Measurements from ENCODE around the gene SERPINB6.

DNA sequence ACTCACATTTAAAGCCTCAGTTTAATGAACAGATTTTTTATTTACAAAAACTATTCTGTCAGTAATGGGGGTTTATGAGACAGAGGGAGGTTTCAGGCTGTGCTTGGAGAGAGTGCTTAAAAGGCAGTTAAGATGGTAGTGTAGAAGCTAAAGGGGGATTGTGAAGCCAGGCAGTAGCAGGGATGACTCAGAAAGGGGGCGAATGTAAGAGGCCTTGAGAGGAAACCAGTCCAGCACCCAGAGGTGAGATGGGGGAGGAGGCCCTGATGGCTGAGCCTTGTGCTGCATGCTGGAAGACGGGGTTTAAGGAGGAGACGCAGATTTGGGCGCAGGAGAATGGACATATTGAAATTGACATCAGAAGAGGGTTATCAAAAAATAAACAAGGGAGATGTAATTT, 61.6 kb downstream of the SERPINB6 start:
- TF ChIP-seq POLR2AphosphoS5 (IDR thresholded peaks at IDR 0.05; ENCODE audit: low read depth), result no peak
- TF ChIP-seq, protein P1, sequence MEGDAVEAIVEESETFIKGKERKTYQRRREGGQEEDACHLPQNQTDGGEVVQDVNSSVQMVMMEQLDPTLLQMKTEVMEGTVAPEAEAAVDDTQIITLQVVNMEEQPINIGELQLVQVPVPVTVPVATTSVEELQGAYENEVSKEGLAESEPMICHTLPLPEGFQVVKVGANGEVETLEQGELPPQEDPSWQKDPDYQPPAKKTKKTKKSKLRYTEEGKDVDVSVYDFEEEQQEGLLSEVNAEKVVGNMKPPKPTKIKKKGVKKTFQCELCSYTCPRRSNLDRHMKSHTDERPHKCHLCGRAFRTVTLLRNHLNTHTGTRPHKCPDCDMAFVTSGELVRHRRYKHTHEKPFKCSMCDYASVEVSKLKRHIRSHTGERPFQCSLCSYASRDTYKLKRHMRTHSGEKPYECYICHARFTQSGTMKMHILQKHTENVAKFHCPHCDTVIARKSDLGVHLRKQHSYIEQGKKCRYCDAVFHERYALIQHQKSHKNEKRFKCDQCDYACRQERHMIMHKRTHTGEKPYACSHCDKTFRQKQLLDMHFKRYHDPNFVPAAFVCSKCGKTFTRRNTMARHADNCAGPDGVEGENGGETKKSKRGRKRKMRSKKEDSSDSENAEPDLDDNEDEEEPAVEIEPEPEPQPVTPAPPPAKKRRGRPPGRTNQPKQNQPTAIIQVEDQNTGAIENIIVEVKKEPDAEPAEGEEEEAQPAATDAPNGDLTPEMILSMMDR (IDR thresholded peaks at IDR 0.05; ENCODE audit: insufficient read depth, low read length), result no peak
- TF ChIP-seq, protein P2, sequence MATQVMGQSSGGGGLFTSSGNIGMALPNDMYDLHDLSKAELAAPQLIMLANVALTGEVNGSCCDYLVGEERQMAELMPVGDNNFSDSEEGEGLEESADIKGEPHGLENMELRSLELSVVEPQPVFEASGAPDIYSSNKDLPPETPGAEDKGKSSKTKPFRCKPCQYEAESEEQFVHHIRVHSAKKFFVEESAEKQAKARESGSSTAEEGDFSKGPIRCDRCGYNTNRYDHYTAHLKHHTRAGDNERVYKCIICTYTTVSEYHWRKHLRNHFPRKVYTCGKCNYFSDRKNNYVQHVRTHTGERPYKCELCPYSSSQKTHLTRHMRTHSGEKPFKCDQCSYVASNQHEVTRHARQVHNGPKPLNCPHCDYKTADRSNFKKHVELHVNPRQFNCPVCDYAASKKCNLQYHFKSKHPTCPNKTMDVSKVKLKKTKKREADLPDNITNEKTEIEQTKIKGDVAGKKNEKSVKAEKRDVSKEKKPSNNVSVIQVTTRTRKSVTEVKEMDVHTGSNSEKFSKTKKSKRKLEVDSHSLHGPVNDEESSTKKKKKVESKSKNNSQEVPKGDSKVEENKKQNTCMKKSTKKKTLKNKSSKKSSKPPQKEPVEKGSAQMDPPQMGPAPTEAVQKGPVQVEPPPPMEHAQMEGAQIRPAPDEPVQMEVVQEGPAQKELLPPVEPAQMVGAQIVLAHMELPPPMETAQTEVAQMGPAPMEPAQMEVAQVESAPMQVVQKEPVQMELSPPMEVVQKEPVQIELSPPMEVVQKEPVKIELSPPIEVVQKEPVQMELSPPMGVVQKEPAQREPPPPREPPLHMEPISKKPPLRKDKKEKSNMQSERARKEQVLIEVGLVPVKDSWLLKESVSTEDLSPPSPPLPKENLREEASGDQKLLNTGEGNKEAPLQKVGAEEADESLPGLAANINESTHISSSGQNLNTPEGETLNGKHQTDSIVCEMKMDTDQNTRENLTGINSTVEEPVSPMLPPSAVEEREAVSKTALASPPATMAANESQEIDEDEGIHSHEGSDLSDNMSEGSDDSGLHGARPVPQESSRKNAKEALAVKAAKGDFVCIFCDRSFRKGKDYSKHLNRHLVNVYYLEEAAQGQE (IDR thresholded peaks at IDR 0.05; ENCODE audit: insufficient replicate concordance, low read depth), result no peak

Measured in HL-60 (cell line).